ENCODE measurements around the gene TAS2R3.

GRCh38 chr7:141789917-141790316 is 26.0 kb downstream of the TAS2R3 start, which contains the start of gene TAS2R5:
- TF ChIP-seq POLR2A (IDR thresholded peaks at IDR 0.05) (no peak), CTCF (IDR thresholded peaks at IDR 0.05) (no peak), POLR2AphosphoS5 (IDR thresholded peaks at IDR 0.05) (no peak)
